Fibroblast of the aortic adventitia (primary cell): Measurements from ENCODE around the gene HUS1. TPM values are rescaled to one million over a fixed set of nuclear protein-coding genes. Genes with fewer than 3 reads are reported as not detected.
A peak's percentile ranks its signal among the peaks of the same experiment; 100 is the strongest.

ENCODE experiments used
- DNase-seq: peaks from one replicate; pipeline ENCODE4 v3.0.0-alpha.2; 2010; ENCODE audit warnings: low read depth
- H3K4me3 ChIP-seq: 2 replicates; pipeline ENCODE4 v1.5.1; 2011; ENCODE audit warnings: low read depth, mild to moderate bottlenecking, control low read depth, low read length, moderate library complexity
- CTCF ChIP-seq: IDR thresholded peaks from 2 replicates; pipeline ENCODE4 v1.5.1; 2011; ENCODE audit warnings: mild to moderate bottlenecking, low read length, control low read depth, inconsistent platforms; ENCODE audit not compliant: insufficient read depth
- total RNA-seq: library from RNA; depleted of rRNA; stranded (reverse); fragments of >200 nt; gene quantifications from 2 replicates; pipeline ENCODE4 v1.2.3, GENCODE V29; 2012; ENCODE audit warnings: low replicate concordance

HUS1 gene
- total RNA-seq, 1 donor = 28.6 TPM

- TF ChIP-seq CTCF = no peak
- no peak overlapping the region for H3K4me3 ChIP-seq
- DNase-seq = no peak
Observed at GRCh38 chr7:47937065-47937687, 42.2 kb downstream of the HUS1 start.

GRCh38 chr7:47936323-47936722 lies 43.1 kb downstream of the HUS1 start:
- no peak for DNase-seq
- TF ChIP-seq CTCF = no peak
- no peak overlapping the region for H3K4me3 ChIP-seq

- no peak for TF ChIP-seq CTCF
- DNase-seq = no peak
- no peak overlapping the region for H3K4me3 ChIP-seq
Observed at GRCh38 chr7:47935336-47935735, 44.1 kb downstream of the HUS1 start.

GRCh38 chr7:47934831-47935230 lies 44.6 kb downstream of the HUS1 start:
- H3K4me3 ChIP-seq = no peak overlapping the region
- no peak for TF ChIP-seq CTCF
- no peak for DNase-seq

- no peak for TF ChIP-seq CTCF
- no peak overlapping the region for H3K4me3 ChIP-seq
- DNase-seq = no peak
Observed at GRCh38 chr7:47933215-47933614, 46.2 kb downstream of the HUS1 start.

GRCh38 chr7:47932466-47933037 lies 46.9 kb downstream of the HUS1 start:
- no peak for TF ChIP-seq CTCF
- no peak for DNase-seq
- no peak overlapping the region for H3K4me3 ChIP-seq

- no peak for TF ChIP-seq CTCF
- DNase-seq = peak; percentile 68
- H3K4me3 ChIP-seq = no peak overlapping the region
Observed at GRCh38 chr7:47932016-47932415, 47.4 kb downstream of the HUS1 start.
